NK-92 treated with Interleukin-12 subunit alpha and Interleukin-12 subunit beta, amount 100 ng/mL, for 24 hours (cell line): ENCODE data around the gene ATP8B2.
"Not testable (repeated sequence)": the region's sequence is repeated elsewhere in the genome, so short reads cannot be mapped to it uniquely, and the experiment has no call there.

Experiments
- DNase-seq: peaks from one replicate; lab custom pipeline; 2025; lab: John Stamatoyannopoulos, UW

Gene ATP8B2, protein sequence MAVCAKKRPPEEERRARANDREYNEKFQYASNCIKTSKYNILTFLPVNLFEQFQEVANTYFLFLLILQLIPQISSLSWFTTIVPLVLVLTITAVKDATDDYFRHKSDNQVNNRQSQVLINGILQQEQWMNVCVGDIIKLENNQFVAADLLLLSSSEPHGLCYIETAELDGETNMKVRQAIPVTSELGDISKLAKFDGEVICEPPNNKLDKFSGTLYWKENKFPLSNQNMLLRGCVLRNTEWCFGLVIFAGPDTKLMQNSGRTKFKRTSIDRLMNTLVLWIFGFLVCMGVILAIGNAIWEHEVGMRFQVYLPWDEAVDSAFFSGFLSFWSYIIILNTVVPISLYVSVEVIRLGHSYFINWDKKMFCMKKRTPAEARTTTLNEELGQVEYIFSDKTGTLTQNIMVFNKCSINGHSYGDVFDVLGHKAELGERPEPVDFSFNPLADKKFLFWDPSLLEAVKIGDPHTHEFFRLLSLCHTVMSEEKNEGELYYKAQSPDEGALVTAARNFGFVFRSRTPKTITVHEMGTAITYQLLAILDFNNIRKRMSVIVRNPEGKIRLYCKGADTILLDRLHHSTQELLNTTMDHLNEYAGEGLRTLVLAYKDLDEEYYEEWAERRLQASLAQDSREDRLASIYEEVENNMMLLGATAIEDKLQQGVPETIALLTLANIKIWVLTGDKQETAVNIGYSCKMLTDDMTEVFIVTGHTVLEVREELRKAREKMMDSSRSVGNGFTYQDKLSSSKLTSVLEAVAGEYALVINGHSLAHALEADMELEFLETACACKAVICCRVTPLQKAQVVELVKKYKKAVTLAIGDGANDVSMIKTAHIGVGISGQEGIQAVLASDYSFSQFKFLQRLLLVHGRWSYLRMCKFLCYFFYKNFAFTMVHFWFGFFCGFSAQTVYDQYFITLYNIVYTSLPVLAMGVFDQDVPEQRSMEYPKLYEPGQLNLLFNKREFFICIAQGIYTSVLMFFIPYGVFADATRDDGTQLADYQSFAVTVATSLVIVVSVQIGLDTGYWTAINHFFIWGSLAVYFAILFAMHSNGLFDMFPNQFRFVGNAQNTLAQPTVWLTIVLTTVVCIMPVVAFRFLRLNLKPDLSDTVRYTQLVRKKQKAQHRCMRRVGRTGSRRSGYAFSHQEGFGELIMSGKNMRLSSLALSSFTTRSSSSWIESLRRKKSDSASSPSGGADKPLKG

DNA sequence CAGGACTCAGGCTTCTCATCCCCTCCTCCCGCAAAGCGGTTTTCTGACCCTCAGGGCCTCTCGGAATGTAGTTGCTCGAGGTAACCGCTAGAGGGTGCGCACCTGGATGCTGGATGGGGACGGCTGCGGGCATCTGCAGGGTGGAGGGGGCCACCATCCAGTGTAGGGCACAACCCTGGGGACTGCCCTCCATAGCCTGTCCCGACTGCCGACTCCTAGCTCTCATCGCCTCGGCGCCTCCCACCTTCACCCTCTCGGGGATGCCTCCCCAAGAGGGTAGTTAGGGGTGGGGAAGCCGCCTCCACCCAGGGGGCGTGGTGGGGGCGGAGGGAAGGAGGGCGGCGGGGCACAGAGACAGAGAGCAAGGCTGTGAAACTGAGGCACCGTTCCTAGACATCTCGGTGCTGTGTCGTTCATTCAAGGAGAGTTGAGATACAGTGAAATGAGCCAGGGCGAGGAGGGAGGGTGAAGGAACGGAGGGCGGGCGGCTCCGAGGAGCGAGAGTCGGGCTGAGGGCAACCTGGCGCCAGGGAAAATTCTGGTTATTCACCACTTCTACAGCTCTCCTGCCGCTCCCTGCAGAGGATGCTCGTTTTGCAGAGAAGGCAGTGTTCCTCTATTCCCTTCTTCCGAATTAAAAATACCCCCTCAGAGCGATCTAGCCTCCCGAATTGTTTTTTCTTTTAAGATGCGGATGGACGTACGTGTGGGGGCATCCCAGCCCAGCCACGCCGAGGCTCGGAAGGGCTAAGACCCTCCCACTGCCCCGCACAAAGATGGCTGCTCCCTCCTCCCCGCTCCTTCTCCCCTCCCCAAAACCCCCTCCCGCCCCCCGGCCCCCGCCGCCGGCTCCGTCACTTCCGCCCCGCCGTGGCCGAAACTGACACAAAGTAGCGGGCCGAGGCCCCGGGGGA, at the start of gene ATP8B2:
Gene ATP8B2, plus strand, starts transcription at position 857 of the 914 bp plus-strand sequence. CDS start 2,617 bp downstream, outside the sequence.
- DNase-seq = peak; percentile 74

DNA sequence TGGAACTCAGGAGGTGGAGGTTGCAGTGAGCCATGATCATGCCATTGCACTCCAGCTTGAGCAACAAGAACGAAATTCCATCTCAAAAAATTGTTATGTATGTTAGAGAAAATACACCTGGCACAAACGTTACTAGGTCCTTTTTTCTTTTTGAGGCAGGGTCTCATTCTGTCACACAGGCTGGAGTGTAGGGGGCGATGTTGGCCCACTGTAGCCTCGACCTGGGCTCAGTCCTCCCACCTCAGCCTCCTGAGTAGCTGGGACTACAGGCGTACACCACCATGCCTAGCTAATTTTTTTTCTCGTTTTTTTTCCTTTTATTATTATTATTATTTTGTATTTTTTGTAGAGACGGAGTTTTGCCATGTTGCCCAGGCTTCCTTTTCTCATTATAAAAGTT, 48.5 kb upstream of the ATP8B2 start:
- no peak for DNase-seq

DNA sequence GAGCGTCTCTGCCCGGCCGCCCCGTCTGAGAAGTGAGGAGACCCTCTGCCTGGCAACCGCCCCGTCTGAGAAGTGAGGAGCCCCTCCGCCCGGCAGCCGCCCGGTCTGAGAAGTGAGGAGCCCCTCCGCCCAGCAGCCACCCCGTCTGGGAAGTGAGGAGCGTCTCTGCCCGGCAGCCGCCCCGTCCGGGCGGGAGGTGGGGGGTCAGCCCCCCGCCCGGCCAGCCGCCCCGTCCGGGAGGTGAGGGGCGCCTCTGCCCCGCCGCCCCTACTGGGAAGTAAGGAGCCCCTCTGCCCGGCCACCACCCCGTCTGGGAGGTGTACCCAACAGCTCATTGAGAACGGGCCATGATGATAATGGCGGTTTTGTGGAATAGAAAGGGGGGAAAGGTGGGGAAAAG, 37.7 kb upstream of the ATP8B2 start:
- DNase-seq = not testable (repeated sequence)

DNA sequence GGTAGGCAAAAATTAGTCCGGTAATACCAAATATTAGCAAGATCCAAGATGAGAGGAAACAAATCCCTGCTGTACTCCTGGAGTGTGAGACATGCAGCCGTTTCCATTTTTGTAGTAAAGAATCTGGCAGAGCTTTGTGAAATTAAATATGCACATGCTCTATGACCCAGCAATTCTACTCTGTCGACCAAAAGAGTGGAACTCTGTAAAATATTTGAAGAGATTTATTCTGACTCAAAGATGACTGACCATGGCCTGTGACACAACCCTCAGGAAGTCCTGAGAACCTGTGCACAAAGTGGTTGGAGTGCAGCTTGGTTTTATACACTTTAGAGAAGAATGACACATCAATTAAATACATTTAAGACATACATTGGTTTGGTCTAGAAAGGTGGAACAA, 36.7 kb upstream of the ATP8B2 start:
- no peak for DNase-seq

DNA sequence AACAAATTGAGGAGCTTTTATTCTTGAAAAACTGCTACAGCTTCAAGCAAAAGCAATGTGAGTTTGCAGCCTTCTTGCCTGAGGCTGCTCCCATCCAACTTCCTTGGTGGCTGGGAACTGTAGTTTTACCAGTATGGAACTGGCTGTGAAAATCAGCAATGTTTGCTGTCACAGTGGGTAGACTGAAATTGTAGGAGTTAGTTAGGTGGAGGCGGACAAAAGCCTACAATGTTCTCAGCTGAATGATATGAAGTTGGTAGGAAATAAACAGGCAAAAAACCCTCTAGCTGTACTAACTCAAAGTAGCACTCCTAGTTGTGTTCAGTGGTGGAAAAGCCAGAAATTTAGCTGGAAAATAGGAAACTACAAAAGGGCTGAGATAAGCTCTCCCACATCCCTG, 34.4 kb upstream of the ATP8B2 start:
- no peak for DNase-seq

DNA sequence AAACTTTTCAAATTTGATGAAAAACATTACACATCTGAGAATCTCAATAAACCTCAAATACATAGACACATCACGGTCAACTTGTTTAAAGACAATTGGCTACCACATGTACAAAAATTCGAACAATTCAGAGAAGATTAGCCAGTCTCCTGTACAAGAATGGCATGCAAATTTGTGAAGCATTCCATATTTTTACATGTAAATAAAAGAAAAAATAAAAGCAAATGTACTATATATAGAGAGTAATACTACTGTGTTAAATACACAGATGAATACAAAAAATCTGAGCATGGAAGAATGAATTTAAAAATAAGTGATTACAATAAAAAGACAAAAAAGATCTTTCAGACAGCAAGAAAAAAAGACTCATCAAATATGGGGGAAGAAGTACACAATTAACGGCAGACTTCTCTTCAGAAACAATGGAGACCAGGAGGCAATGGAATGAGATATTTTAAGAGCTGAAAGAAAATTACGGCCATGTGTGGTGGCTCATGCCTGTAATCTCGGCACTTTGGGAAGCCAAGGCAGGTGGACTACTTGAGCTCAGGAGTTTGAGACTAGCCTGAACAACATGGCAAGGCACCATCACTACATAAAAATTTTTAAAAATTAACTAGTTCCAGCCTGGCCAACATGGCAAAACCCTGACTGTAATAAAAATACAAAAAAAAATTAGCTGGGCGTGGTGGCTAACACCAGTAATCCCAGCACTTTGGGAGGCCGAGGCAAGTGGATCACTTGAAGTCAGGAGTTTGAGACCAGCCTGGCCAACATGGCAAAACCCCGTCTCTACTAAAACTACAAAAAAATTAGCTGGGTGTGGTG, 29.7 kb upstream of the ATP8B2 start:
- DNase-seq = no peak

DNA sequence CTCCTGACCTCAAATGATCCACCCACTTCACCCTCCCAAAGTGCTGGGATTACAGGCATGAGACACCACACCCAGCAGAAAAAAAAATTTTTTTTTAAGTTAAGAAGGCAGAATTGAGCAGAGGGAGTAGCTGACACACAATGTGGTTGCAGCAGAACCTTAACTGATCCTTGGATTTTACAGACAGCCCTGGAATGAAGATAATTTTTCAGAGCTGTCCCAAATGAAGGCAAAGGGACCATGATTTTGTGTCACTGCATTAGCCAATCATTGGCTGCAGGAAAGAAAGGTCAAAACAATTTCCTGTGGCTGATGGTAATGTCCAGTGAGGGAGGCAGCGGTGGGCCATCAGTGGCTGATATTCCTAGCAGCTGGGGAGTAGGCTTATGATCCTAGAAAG, 23.7 kb upstream of the ATP8B2 start:
- DNase-seq = no peak

DNA sequence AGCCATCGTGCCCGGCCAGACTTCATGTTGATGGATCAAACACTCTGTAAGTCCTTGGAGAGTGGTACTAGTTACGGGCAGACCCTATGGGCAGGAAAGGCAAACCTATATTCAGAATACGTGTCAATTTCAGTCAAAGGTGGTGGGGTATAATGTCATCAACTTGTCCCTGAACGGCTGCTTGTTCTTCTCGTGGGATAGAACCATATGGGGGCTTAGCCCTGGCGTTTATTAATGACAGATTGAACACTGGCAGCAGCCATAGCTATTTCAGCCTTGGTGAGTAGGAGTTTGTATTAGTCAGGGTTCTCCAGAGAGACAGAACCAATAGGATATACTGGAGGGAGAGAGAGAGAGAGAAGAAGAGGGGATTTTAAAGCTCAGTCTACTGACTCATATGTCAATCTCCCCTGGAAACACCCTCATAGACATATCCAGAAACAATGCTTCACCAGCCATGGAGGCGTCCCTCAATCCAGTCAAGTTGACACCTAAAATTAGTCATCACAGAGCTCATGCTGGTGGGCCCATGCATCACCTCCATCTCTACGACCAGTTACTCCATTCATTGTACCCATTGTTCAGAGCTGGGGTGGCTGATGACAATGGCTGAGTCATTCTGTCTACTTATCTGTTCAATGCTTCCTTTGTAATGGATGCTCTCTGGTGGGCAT, 20.5 kb upstream of the ATP8B2 start:
- peak; percentile 7 for DNase-seq

DNA sequence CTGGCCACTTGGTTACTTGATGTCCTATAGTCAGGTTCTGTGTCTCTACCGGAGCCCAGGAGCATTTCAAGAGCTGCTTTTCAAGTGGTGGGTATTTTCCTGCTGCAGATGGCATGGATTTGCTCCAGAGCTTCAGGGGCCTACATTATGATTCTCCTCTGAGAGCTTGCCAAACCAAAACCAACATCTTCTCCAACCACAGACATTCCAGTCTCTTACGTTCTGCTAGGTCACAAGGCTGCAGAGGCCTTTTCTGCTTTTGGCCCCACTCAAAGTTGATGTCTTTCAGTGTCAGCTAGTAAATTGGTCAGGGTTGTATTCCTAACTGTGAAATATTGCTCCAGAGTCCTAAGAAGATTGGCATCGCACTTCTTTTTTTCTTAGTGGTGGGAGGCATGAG, 19.2 kb upstream of the ATP8B2 start:
- no peak for DNase-seq

DNA sequence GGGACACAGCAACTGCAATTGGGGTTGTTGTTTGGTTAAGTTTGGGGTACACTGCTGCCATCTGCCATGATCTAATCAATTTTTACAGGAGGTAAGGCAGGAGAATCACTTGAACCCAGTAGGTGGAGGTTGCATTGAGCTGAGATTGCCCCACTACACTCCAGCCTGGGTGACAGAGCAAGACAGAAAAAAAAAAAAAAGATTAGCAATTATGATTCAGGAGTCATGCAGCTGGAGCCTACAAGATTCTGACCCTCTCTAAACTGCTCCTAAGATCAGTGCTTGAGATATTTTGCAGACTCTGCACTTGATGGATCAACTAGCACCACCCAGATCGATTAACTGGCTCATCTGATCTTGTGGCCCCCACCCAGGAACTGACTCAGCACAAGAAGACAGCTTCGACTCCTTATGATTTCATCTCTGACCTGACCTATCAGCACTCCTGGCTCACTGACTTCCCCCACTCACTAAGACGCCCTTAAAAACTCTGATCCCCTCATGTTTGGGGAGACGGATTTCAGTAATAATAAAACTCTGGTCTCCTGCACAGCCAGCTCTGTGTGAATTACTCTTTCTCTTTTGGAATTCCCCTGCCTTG, 17.6 kb upstream of the ATP8B2 start:
- DNase-seq = not testable (repeated sequence)

DNA sequence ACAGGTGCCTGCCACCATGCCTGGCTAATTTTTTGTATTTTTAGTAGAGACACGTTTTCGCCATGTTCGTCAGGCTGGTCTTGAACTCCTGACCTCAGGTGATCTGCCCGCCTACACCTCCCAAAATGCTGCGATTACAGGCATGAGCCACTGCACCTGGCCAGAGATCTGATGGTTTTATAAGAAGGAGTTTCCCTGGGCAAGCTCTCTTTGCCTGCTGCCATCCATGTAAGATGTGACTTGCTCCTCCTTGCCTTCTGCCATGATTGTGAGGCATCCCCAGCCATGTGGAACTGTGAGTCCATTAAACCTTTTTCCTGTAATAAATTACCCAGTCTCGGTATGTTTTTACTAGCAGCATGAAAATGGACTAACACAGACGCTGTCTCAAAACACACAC, 16.2 kb upstream of the ATP8B2 start:
- DNase-seq = not testable (repeated sequence)

DNA sequence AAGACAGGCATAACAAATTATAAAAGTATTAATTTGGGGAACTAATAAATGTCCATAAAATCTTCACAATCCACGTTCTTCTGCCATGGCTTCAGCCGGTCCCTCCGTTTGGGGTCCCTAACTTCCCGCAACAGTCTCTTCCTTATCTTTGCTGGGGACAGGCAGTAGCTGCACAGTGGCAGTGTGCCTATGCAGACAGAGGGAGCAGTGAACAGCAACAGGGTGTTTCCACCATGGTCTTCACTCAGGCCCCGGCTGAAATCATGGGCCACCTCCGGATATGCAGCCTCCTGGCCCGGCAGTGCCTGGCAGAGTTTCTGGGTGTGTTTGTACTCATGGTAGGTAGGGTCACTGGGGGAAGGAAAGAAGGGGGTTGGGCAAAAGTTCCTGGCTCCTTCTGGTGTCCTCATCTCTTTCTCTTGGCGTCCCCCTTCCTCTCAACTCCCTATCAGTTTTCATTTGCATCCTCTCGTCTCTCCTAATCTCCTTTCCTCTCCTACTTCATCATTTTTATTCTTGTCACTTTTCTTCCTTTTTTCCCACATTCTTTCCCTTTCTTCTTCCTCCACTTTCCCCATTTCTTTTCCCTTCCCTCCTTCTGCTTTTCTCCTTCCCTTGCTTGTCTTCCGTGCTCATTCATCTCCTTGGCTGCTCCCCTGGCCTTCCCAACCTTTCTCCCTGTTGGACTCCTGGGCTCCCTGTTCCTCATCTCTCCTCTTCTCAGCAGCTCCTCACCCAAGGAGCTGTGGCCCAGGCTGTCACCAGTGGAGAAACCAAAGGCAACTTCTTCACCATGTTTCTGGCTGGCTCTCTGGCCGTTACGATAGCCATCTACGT, 12.9 kb upstream of the ATP8B2 start:
- not testable (repeated sequence) for DNase-seq

DNA sequence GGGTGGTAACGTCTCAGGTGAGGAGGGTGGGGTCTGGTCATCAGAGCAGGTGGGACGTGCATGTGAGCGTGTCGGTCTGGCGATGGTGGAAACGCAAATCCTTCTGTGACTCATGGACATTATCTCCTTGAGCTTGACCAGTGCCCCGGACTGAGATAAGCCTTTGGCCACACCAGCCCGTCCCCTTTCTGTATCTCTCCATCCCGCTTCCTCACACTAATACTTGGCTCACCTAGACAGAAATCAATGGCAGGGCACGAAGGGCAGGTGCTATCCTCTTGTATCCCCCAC, 12.3 kb upstream of the ATP8B2 start:
- no peak for DNase-seq

DNA sequence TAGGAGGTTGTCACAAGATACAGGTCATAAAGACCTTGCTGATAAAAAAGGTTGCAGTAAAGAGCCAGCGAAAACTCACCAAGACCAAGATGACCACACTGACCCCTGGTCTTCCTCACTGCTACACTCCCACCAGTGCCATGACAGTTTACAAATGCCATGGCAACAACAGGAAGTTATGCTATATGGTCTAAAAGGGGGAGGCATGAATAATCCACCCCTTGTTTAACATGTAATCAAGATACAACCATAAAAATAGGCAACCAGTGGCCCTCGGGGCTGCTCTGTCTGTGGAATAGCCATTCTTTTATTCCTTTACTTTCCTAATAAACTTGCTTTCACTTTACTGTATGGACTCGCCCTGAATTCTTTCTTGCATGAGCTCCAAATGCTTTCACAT, 11.1 kb upstream of the ATP8B2 start:
- not testable (repeated sequence) for DNase-seq

DNA sequence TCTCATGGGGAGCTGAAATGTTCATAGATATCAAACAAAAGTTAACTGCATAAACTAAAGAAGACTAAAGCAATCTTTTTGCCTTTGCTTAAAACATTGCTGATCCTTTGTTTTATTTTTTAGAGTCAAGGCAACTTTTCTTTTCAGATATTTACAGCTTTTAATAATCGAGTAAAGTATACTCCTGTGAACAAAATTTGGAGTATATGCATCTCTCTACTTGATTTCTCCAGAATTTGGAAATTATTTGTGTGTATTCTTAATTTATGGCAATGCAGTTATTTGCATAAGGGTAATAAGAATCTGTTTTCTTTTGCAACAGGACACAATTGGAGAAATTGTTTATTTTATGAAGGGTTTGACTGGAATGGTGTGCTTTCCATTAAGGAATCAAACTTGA, 8.6 kb upstream of the ATP8B2 start:
- DNase-seq = no peak

DNA sequence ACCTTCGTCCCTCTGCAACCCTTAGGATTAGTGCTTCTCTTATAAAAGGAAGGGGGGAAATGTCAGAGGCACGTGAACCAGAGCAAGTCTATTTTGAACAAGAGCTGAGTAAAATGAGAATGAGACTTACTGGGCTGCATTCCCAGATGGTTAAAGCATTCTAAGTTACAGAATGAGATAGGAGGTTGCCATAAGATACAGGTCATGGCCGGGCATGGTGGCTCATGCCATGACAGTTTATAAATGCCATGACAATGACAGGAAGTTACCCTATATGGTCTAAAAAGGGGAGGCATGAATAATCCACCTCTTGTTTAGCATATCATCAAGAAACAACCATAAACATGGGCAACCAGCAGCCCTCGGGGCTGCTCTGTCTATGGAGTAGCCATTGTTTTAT, 6.9 kb upstream of the ATP8B2 start:
- DNase-seq = no peak

DNA sequence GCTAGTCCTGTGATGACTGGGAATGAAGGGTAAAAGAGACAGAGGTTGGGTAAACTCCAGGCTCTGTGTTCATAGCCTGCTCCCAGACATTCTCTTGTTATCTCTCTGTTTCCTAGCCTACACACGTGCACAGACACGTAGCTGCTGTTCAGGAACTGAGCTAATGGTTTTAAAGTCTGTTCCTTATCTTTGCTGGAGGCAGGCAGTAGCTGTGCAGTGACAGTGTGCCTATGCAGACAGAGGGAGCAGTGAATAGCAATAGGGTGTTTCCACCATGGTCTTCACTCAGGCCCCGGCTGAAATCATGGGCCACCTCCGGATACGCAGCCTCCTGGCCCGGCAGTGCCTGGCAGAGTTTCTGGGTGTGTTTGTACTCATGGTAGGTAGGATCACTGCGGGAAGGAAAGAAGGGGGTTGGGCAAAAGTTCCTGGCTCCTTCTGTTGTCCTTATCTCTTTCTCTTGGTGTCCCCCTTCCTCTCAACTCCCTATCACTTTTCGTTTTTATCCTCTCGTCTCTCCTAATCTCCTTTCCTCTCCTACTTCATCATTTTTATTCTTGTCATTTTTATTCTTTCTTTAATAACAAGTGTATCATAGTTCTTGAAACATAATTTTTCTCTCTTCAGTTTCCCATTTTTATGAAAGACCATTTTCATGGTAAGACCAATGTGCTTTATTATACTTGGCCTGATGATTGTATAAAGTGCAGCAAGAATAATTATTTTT, 4.3 kb upstream of the ATP8B2 start, which contains the start of gene AQP10:
Gene AQP10, plus strand, starts transcription at position 212 of the 727 bp plus-strand sequence. Its CDS starts 63 bp downstream, at position 275.
- no peak for DNase-seq

DNA sequence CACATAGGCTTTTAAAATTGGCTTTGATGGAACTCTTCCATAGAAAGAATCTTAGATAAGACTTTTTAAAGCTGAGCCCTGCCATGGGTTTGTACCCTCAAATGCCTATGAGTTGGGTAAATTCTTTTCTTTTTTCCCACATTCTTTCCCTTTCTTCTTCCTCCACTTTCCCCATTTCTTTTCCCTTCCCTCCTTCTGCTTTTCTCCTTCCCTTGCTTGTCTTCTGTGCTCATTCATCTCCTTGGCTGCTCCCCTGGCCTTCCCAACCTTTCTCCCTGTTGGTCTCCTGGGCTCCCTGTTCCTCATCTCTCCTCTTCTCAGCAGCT, 3.8 kb upstream of the ATP8B2 start:
- DNase-seq = not testable (repeated sequence)
